HCT116 (cell line): ENCODE data around the gene PRKCA. TPM values are rescaled to one million over a fixed set of nuclear protein-coding genes. Genes with fewer than 3 reads are reported as not detected.

ENCODE experiments used
- ATAC-seq: fragments of 200-7000 bp; cut with Tn5 transposase; 2 replicates; pipeline ENCODE4 v1.9.1; 2020; ENCODE audit warnings: mild to moderate bottlenecking, moderate library complexity
- BruUV-seq: library from RNA; stranded (reverse); fragments of 400-500 nt; replicated peaks from 2 replicates; lab custom pipeline; 2021; lab: Mats Ljungman, UMichigan
- CTCF ChIA-PET: fragments of 300-600 bp; sonication (Branson Sonifier 250); formaldehyde crosslinking; loops from one replicate; lab custom pipeline; 2021; ENCODE audit warnings: antibody characterized with exemption; lab: Charles Lee
- POLR2A ChIA-PET: fragments of 300-600, 350-600 bp; sonication (Branson Sonifier 250); formaldehyde crosslinking; loops from one replicate; lab custom pipeline; 2021; ENCODE audit warnings: antibody characterized with exemption; lab: Charles Lee
- RAD21 ChIA-PET, 2 experiments: fragments of 300-600 bp; sonication (Branson Sonifier 250); formaldehyde crosslinking; loops; one replicate each; lab custom pipeline; 2023; ENCODE audit warnings: low total read pairs in 2 of 2; ENCODE audit not compliant: uncharacterized antibody in 2 of 2, unreplicated experiment in 2 of 2, low non-redundant PET in 1 of 2; lab: Charles Lee
- DNase-seq: peaks from one replicate; pipeline ENCODE4 v3.0.0-alpha.2; 2010; ENCODE audit warnings: low read depth, low spot score
- H2AFZ ChIP-seq: fragments of 200-600 bp; shearing (Covaris generic), sonication (generic); 2 replicates; pipeline ENCODE4 v1.6.1; 2017; ENCODE audit warnings: low read depth, mixed run types, mixed read lengths, antibody characterized with exemption, low read length; ENCODE audit not compliant: poor library complexity, severe bottlenecking
- H3K27ac ChIP-seq: 2 replicates; pipeline ENCODE4 v1.5.1; 2012; ENCODE audit warnings: low read depth, low read length
- H3K27me3 ChIP-seq: fragments of 200-600 bp; sonication (generic); 2 replicates; pipeline ENCODE4 v1.6.1; 2016; ENCODE audit warnings: mixed run types, low read length, mixed read lengths; ENCODE audit not compliant: insufficient read depth
- H3K36me3 ChIP-seq, 2 experiments: fragments of 200-500 bp in 1 of 2; fragments of 200-600 bp in 1 of 2; sonication (Bioruptor generic) in 1 of 2; sonication (generic) in 1 of 2; 2 replicates each; pipeline versions ENCODE4 v1.5.1 to v1.6.1; 2014 to 2016; ENCODE audit warnings: low read length in 2 of 2, inconsistent platforms in 1 of 2, mixed read lengths in 1 of 2, mixed run types in 1 of 2; ENCODE audit not compliant: insufficient read depth in 2 of 2, control insufficient read depth in 1 of 2
- H3K4me1 ChIP-seq, 2 experiments: fragments of 200-600 bp in 1 of 2; sonication (generic) in 1 of 2; 2 replicates each; pipeline versions ENCODE4 v1.5.1 to v1.6.1; 2012 to 2017; ENCODE audit warnings: low read length in 2 of 2, inconsistent platforms in 1 of 2, mild to moderate bottlenecking in 1 of 2, mixed read lengths in 1 of 2, mixed run types in 1 of 2, moderate library complexity in 1 of 2; ENCODE audit not compliant: insufficient read depth in 2 of 2, control insufficient read depth in 1 of 2
- H3K4me2 ChIP-seq: fragments of 200-600 bp; sonication (generic); 2 replicates; pipeline ENCODE4 v1.6.1; 2017; ENCODE audit warnings: mixed run types, low read length, mixed read lengths
- H3K4me3 ChIP-seq, 2 experiments: fragments of 200-600 bp in 1 of 2; sonication (generic) in 1 of 2; replicated peaks in 1 of 2; 2 replicates each; pipeline ENCODE4 v1.5.1; 2011 to 2016; ENCODE audit warnings: low read length in 2 of 2, control low read depth in 1 of 2, low read depth in 1 of 2, mild to moderate bottlenecking in 1 of 2, mixed read lengths in 1 of 2, mixed run types in 1 of 2
- H3K79me2 ChIP-seq: fragments of 200-600 bp; sonication (generic); 2 replicates; pipeline ENCODE4 v1.6.1; 2017; ENCODE audit warnings: mild to moderate bottlenecking, mixed run types, low read length, moderate library complexity, mixed read lengths; ENCODE audit not compliant: insufficient read depth
- H3K9ac ChIP-seq: fragments of 200-600 bp; sonication (generic); 2 replicates; pipeline ENCODE4 v1.6.1; 2016; ENCODE audit warnings: low read length, mixed read lengths
- H3K9me2 ChIP-seq: fragments of 200-600 bp; sonication (generic), shearing (Covaris generic); 2 replicates; pipeline ENCODE4 v1.6.1; 2017; ENCODE audit warnings: mixed run types, mild to moderate bottlenecking, moderate library complexity; ENCODE audit not compliant: insufficient read depth
- H3K9me3 ChIP-seq, 2 experiments: fragments of 200-500 bp in 1 of 2; fragments of 200-600 bp in 1 of 2; sonication (Bioruptor generic) in 1 of 2; sonication (generic) in 1 of 2; 2 replicates each; pipeline ENCODE4 v1.6.1; 2014 to 2017; ENCODE audit warnings: low read length in 2 of 2, mixed read lengths in 2 of 2, inconsistent platforms in 1 of 2, low read depth in 1 of 2, mild to moderate bottlenecking in 1 of 2, mixed run types in 1 of 2, moderate library complexity in 1 of 2; ENCODE audit not compliant: control insufficient read depth in 1 of 2, insufficient read depth in 1 of 2
- H4K20me1 ChIP-seq: fragments of 200-600 bp; sonication (generic), shearing (Covaris generic); 2 replicates; pipeline ENCODE4 v1.6.1; 2017; ENCODE audit warnings: mixed run types, mild to moderate bottlenecking, moderate library complexity; ENCODE audit not compliant: insufficient read depth
- CEBPB ChIP-seq: IDR thresholded peaks from 2 replicates; pipeline ENCODE4 v1.6.1; 2012; ENCODE audit warnings: low read depth
- EGR1 ChIP-seq: IDR thresholded peaks from 2 replicates; pipeline ENCODE4 v1.6.1; 2012; ENCODE audit warnings: low read depth
- ELF1 ChIP-seq: IDR thresholded peaks from 2 replicates; pipeline ENCODE4 v1.6.1; 2012; ENCODE audit warnings: low read depth, borderline replicate concordance
- EZH2 ChIP-seq: fragments of 200-600 bp; sonication (generic); IDR thresholded peaks from 2 replicates; pipeline ENCODE4 v1.6.1; 2017; ENCODE audit warnings: antibody characterized with exemption, mixed run types
- FOSL1 ChIP-seq: IDR thresholded peaks from 2 replicates; pipeline ENCODE4 v1.6.1; 2012; ENCODE audit warnings: low read depth
- SIN3A ChIP-seq: IDR thresholded peaks from 2 replicates; pipeline ENCODE4 v1.6.1; 2012; ENCODE audit warnings: low read depth
- SRF ChIP-seq: IDR thresholded peaks from 2 replicates; pipeline ENCODE4 v1.6.1; 2012; ENCODE audit warnings: low read depth
- TCF7L2 ChIP-seq: IDR thresholded peaks from 2 replicates; pipeline ENCODE4 v1.7.0; 2011; ENCODE audit warnings: borderline replicate concordance, inconsistent platforms; ENCODE audit not compliant: insufficient read depth, insufficient read length; ENCODE audit errors: extremely low read depth
- ZNF274 ChIP-seq: fragments of 200-500 bp; sonication (Bioruptor generic); IDR thresholded peaks from 2 replicates; pipeline ENCODE4 v1.6.1; 2014; ENCODE audit warnings: mild to moderate bottlenecking, low read depth, low read length, inconsistent platforms
- intact Hi-C: fragments of 100-400 bp; cut with micrococcal nuclease; formaldehyde crosslinking; loops from 2 replicates; pipeline ENCODE4 v1.10.0; 2022
- total RNA-seq: library from RNA; stranded (reverse); gene quantifications from one replicate; pipeline ENCODE4 v1.2.1, GENCODE V29; 2021; ENCODE audit not compliant: unreplicated experiment
- TF ChIP-seq, protein P1 (sequence below): IDR thresholded peaks from 2 replicates; pipeline ENCODE4 v1.6.1; 2012; ENCODE audit warnings: low read depth
- TF ChIP-seq, protein P2 (sequence below), 3 experiments: fragments of 200-600 bp in 1 of 3; sonication (generic) in 1 of 3; IDR thresholded peaks in 2 of 3; conservative IDR thresholded peaks in 1 of 3; 2 replicates each; pipeline ENCODE4 v1.5.1; 2012 to 2017; ENCODE audit warnings: low read depth in 2 of 3, low read length in 2 of 3, antibody characterized with exemption in 1 of 3, borderline replicate concordance in 1 of 3, control low read depth in 1 of 3, mild to moderate bottlenecking in 1 of 3, mixed read lengths in 1 of 3, mixed run types in 1 of 3, moderate library complexity in 1 of 3; ENCODE audit not compliant: insufficient read depth in 1 of 3

PRKCA gene
- total RNA-seq, 1 experiment from 2014 or later = 18.8 TPM

DNA sequence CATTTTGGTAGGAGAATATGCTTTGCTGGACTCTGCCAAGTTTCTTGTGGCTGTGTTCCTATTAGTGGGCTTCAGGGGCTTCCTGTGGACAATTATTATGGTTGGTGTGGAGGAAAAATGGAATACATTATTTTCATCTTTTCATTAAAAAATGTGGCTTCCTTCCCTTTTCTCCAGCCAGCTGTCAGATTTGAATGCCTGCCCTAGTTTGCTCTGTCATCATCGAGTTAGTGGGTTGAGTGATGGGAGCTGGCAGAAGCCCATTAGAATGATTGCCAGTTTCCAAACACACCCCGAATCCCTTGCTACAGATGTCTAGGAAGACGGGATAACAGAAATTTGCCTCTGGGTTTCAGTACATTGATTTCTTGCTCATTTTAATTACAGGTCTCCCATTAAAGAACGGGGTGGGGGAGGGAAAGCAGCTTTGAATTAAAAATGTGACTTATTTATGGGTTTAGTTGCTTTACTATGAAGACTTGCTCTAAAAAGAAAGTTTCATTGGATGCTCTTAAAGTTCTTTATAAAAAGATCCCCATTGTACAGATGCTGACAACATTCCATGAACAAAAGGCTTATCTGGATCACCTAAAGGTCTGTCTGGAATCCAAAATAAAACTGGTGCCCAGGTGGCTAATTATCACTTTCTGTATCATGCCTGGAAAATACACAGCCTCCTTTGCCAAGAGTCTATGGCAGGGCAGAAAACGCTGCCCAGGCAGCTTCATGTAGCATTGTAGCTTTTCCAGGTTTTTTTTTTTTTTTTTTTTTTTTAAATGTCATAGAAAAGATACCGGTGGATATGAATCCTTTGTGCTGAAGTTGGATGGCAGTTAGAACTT lies 103.6 kb downstream of the PRKCA start:
- no peaks in the 10 kb centered on the region for H3K9me2 ChIP-seq
- intact Hi-C loops = no loop called here
- BruUV-seq = no TSS peak
- no peak overlapping the region for H3K4me2 ChIP-seq
- no peaks in the 10 kb centered on the region for H3K4me1 ChIP-seq
- no peak for DNase-seq
- no peak overlapping the region for H3K27ac ChIP-seq
- CTCF ChIA-PET = interaction anchor here (0.6 kb wide), 1 partner anchor 62 kb away, joined by 3 read pairs; no protein-coding TSS in a partner anchor
- no peak for ATAC-seq
- TF ChIP-seq EZH2 (no peak), TCF7L2 (no peak), SRF (no peak), ZNF274 (no peak)
- H2AFZ ChIP-seq = no peak overlapping the region
- H3K27me3 ChIP-seq = no peaks in the 10 kb centered on the region
- no peaks in the 10 kb centered on the region for H4K20me1 ChIP-seq
- POLR2A ChIA-PET = interaction anchor here (0.6 kb wide), 1 partner anchor 161 kb away, joined by 3 read pairs; no protein-coding TSS in a partner anchor
- no peak overlapping the region for H3K9ac ChIP-seq
- no peaks in the 10 kb centered on the region for H3K9me3 ChIP-seq
- H3K36me3 ChIP-seq = no peaks in the 10 kb centered on the region
- RAD21 ChIA-PET = no interaction called here
- no peak overlapping the region for H3K4me3 ChIP-seq
- no peaks in the 10 kb centered on the region for H3K79me2 ChIP-seq

GRCh38 chr17:66406701-66407644 lies 104.6 kb downstream of the PRKCA start:
- Histone ChIP-seq H3K27me3 (no peaks in the 10 kb centered on the region), H3K27ac (no peak overlapping the region), H3K4me2 (no peak overlapping the region), H3K4me3 (no peak overlapping the region), H3K79me2 (no peaks in the 10 kb centered on the region), H2AFZ (no peak overlapping the region), H3K9me2 (no peaks in the 10 kb centered on the region), H3K4me1 (no peaks in the 10 kb centered on the region), H4K20me1 (no peaks in the 10 kb centered on the region), H3K36me3 (no peaks in the 10 kb centered on the region), H3K9ac (no peak overlapping the region), H3K9me3 (no peaks in the 10 kb centered on the region)
- no peak for ATAC-seq
- ChIA-PET CTCF (no interaction called here), RAD21 (no interaction called here), POLR2A (interaction anchor here (0.6 kb wide), 1 partner anchor 160 kb away, joined by 3 read pairs; no protein-coding TSS in a partner anchor)
- BruUV-seq = no TSS peak
- intact Hi-C loops = no loop called here
- DNase-seq = no peak
- TF ChIP-seq CEBPB (no peak), TCF7L2 (no peak), ELF1 (no peak), EGR1 (no peak), FOSL1 (no peak), SIN3A (no peak)
- TF ChIP-seq, protein P1, sequence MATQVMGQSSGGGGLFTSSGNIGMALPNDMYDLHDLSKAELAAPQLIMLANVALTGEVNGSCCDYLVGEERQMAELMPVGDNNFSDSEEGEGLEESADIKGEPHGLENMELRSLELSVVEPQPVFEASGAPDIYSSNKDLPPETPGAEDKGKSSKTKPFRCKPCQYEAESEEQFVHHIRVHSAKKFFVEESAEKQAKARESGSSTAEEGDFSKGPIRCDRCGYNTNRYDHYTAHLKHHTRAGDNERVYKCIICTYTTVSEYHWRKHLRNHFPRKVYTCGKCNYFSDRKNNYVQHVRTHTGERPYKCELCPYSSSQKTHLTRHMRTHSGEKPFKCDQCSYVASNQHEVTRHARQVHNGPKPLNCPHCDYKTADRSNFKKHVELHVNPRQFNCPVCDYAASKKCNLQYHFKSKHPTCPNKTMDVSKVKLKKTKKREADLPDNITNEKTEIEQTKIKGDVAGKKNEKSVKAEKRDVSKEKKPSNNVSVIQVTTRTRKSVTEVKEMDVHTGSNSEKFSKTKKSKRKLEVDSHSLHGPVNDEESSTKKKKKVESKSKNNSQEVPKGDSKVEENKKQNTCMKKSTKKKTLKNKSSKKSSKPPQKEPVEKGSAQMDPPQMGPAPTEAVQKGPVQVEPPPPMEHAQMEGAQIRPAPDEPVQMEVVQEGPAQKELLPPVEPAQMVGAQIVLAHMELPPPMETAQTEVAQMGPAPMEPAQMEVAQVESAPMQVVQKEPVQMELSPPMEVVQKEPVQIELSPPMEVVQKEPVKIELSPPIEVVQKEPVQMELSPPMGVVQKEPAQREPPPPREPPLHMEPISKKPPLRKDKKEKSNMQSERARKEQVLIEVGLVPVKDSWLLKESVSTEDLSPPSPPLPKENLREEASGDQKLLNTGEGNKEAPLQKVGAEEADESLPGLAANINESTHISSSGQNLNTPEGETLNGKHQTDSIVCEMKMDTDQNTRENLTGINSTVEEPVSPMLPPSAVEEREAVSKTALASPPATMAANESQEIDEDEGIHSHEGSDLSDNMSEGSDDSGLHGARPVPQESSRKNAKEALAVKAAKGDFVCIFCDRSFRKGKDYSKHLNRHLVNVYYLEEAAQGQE = no peak
- TF ChIP-seq, protein P2, sequence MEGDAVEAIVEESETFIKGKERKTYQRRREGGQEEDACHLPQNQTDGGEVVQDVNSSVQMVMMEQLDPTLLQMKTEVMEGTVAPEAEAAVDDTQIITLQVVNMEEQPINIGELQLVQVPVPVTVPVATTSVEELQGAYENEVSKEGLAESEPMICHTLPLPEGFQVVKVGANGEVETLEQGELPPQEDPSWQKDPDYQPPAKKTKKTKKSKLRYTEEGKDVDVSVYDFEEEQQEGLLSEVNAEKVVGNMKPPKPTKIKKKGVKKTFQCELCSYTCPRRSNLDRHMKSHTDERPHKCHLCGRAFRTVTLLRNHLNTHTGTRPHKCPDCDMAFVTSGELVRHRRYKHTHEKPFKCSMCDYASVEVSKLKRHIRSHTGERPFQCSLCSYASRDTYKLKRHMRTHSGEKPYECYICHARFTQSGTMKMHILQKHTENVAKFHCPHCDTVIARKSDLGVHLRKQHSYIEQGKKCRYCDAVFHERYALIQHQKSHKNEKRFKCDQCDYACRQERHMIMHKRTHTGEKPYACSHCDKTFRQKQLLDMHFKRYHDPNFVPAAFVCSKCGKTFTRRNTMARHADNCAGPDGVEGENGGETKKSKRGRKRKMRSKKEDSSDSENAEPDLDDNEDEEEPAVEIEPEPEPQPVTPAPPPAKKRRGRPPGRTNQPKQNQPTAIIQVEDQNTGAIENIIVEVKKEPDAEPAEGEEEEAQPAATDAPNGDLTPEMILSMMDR (IDR thresholded peaks at IDR 0.05 in 2 of 3, conservative IDR thresholded peaks at IDR 0.05 in 1 of 3; ENCODE audit: borderline replicate concordance in 1 of 3, insufficient read depth in 1 of 3, low read depth in 2 of 3, low read length in 2 of 3) = no peak
